Measurements from ENCODE around the gene ABCC6.

- TF ChIP-seq, protein P1, sequence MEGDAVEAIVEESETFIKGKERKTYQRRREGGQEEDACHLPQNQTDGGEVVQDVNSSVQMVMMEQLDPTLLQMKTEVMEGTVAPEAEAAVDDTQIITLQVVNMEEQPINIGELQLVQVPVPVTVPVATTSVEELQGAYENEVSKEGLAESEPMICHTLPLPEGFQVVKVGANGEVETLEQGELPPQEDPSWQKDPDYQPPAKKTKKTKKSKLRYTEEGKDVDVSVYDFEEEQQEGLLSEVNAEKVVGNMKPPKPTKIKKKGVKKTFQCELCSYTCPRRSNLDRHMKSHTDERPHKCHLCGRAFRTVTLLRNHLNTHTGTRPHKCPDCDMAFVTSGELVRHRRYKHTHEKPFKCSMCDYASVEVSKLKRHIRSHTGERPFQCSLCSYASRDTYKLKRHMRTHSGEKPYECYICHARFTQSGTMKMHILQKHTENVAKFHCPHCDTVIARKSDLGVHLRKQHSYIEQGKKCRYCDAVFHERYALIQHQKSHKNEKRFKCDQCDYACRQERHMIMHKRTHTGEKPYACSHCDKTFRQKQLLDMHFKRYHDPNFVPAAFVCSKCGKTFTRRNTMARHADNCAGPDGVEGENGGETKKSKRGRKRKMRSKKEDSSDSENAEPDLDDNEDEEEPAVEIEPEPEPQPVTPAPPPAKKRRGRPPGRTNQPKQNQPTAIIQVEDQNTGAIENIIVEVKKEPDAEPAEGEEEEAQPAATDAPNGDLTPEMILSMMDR (IDR thresholded peaks at IDR 0.05) = no peak
- TF ChIP-seq RCOR1 (IDR thresholded peaks at IDR 0.05; ENCODE audit: low read length) (no peak), TAF1 (IDR thresholded peaks at IDR 0.05; ENCODE audit: borderline replicate concordance, low read depth, low read length) (no peak), POLR2AphosphoS5 (IDR thresholded peaks at IDR 0.05; ENCODE audit: low read depth, low read length) (no peak), EZH2phosphoT487 (IDR thresholded peaks at IDR 0.05; ENCODE audit: borderline replicate concordance, low read depth) (no peak), RAD21 (IDR thresholded peaks at IDR 0.05; ENCODE audit: low read length) (no peak), FOXM1 (IDR thresholded peaks at IDR 0.05; ENCODE audit: low read depth) (no peak), GABPA (IDR thresholded peaks at IDR 0.05; ENCODE audit: low read depth) (no peak), NFIC (IDR thresholded peaks at IDR 0.05; ENCODE audit: borderline replicate concordance) (no peak), IRF3 (IDR thresholded peaks at IDR 0.05; ENCODE audit: low read depth, low read length) (no peak)
- TF ChIP-seq, protein P2, sequence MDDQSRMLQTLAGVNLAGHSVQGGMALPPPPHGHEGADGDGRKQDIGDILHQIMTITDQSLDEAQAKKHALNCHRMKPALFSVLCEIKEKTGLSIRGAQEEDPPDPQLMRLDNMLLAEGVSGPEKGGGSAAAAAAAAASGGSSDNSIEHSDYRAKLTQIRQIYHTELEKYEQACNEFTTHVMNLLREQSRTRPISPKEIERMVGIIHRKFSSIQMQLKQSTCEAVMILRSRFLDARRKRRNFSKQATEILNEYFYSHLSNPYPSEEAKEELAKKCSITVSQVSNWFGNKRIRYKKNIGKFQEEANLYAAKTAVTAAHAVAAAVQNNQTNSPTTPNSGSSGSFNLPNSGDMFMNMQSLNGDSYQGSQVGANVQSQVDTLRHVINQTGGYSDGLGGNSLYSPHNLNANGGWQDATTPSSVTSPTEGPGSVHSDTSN (IDR thresholded peaks at IDR 0.05) = no peak
Observed at GRCh38 chr16:16168431-16168830, 54.9 kb downstream of the ABCC6 start.

All from SK-N-SH (cell line).